IPS-18c (cell line): Measurements from ENCODE around the gene SCUBE2.
A peak's percentile ranks its signal among the peaks of the same experiment; 100 is the strongest.

Source experiments
- H3K4me3 ChIP-seq: 2 replicates; pipeline ENCODE4 v1.7.0; 2013; ENCODE audit warnings: low read depth, mild to moderate bottlenecking, low read length, moderate library complexity; ENCODE audit not compliant: insufficient read depth
- H3K9me3 ChIP-seq: one replicate; pipeline ENCODE4 v1.6.1; 2013; ENCODE audit warnings: mild to moderate bottlenecking, low read length, moderate library complexity; ENCODE audit not compliant: control insufficient read depth, insufficient read depth

SCUBE2 gene

GRCh38 chr11:9091044-9091922 is at the start of gene SCUBE2:
TSS of gene SCUBE2 (minus strand) at chr11:9091599. CDS start at chr11:9091528, 71 bp downstream.
- Histone ChIP-seq H3K9me3 (no peaks in the 10 kb centered on the region), H3K4me3 (peak within 1 kb of the TSS; percentile 67)

- Histone ChIP-seq H3K9me3 (no peaks in the 10 kb centered on the region), H3K4me3 (no peak overlapping the region)
Observed at GRCh38 chr11:9141186-9141585, 49.8 kb upstream of the SCUBE2 start.

- Histone ChIP-seq H3K9me3 (no peaks in the 10 kb centered on the region), H3K4me3 (no peak overlapping the region)
Observed at GRCh38 chr11:9139628-9140357, 48.4 kb upstream of the SCUBE2 start.

- H3K4me3 ChIP-seq: no peak overlapping the region
- no peaks in the 10 kb centered on the region for H3K9me3 ChIP-seq
Observed at GRCh38 chr11:9138612-9139579, 47.5 kb upstream of the SCUBE2 start.

GRCh38 chr11:9138133-9138453 is 46.7 kb upstream of the SCUBE2 start:
- Histone ChIP-seq H3K4me3 (no peak overlapping the region), H3K9me3 (no peaks in the 10 kb centered on the region)

- H3K4me3 ChIP-seq: no peak overlapping the region
- H3K9me3 ChIP-seq: no peaks in the 10 kb centered on the region
Observed at GRCh38 chr11:9137293-9138132, 46.1 kb upstream of the SCUBE2 start.

- H3K9me3 ChIP-seq: no peaks in the 10 kb centered on the region
- H3K4me3 ChIP-seq: no peak overlapping the region
Observed at GRCh38 chr11:9136741-9137140, 45.3 kb upstream of the SCUBE2 start.

GRCh38 chr11:9133956-9134355 is 42.6 kb upstream of the SCUBE2 start:
- Histone ChIP-seq H3K4me3 (no peak overlapping the region), H3K9me3 (no peaks in the 10 kb centered on the region)

GRCh38 chr11:9132203-9132878 is 40.9 kb upstream of the SCUBE2 start:
- no peak overlapping the region for H3K4me3 ChIP-seq
- no peaks in the 10 kb centered on the region for H3K9me3 ChIP-seq

GRCh38 chr11:9130297-9130696 is 38.9 kb upstream of the SCUBE2 start:
- no peak overlapping the region for H3K4me3 ChIP-seq

GRCh38 chr11:9126636-9127035 is 35.2 kb upstream of the SCUBE2 start:
- H3K9me3 ChIP-seq: no peaks in the 10 kb centered on the region
- H3K4me3 ChIP-seq: no peak overlapping the region

More at GRCh38 chr11:9130297-9130696, 38.9 kb upstream of the SCUBE2 start:
- no peaks in the 10 kb centered on the region for H3K9me3 ChIP-seq

GRCh38 chr11:9125185-9125886 is 33.9 kb upstream of the SCUBE2 start:
- H3K9me3 ChIP-seq: no peaks in the 10 kb centered on the region
- no peak overlapping the region for H3K4me3 ChIP-seq

- H3K9me3 ChIP-seq: no peaks in the 10 kb centered on the region
- no peak overlapping the region for H3K4me3 ChIP-seq
Observed at GRCh38 chr11:9123595-9124304, 32.4 kb upstream of the SCUBE2 start.

- H3K4me3 ChIP-seq: no peak overlapping the region
- H3K9me3 ChIP-seq: no peaks in the 10 kb centered on the region
Observed at GRCh38 chr11:9121469-9121796, 30.0 kb upstream of the SCUBE2 start.
